Measurements from ENCODE around the gene CDC42BPB.

DNA sequence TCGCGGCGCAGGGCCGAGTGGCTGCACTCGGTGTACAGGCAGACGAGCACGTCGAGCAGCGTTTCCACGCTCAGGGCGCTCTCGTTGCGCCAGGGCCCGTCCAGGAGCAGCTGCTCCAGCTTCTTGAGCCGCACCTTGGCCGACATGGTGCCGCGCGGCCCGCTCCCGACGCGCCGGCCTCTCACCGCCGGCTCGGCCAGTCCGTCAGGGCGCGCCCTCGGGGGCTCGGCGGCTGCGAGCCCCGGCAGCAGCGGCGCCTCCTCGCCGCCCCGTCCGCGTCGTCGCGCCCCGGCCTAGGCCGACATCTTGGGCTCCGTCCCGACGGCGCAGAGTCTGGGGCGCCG, 349 bp downstream of the CDC42BPB start:
- TF ChIP-seq, protein P1, sequence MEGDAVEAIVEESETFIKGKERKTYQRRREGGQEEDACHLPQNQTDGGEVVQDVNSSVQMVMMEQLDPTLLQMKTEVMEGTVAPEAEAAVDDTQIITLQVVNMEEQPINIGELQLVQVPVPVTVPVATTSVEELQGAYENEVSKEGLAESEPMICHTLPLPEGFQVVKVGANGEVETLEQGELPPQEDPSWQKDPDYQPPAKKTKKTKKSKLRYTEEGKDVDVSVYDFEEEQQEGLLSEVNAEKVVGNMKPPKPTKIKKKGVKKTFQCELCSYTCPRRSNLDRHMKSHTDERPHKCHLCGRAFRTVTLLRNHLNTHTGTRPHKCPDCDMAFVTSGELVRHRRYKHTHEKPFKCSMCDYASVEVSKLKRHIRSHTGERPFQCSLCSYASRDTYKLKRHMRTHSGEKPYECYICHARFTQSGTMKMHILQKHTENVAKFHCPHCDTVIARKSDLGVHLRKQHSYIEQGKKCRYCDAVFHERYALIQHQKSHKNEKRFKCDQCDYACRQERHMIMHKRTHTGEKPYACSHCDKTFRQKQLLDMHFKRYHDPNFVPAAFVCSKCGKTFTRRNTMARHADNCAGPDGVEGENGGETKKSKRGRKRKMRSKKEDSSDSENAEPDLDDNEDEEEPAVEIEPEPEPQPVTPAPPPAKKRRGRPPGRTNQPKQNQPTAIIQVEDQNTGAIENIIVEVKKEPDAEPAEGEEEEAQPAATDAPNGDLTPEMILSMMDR (IDR thresholded peaks at IDR 0.05) = no peak
- peak in 1 of 2 donors; percentile 74 for TF ChIP-seq POLR2A (IDR thresholded peaks at IDR 0.05)

Data from Peyer's patch (tissue), 4 donors.